ENCODE results near the gene NFXL1.

NFXL1 gene

GRCh38 chr4:47827343-47828047 lies 86.9 kb downstream of the NFXL1 start:
- no peak overlapping the region for H3K4me3 ChIP-seq (ENCODE audit: low read depth, low read length)
- TF ChIP-seq CTCF (IDR thresholded peaks at IDR 0.05; ENCODE audit: insufficient read depth, low read depth, low read length, missing control alignments): no peak
- DNase-seq (ENCODE audit: low read depth): no peak

GRCh38 chr4:47824840-47825239 lies 89.5 kb downstream of the NFXL1 start:
- H3K4me3 ChIP-seq (ENCODE audit: low read depth, low read length): no peak overlapping the region
- no peak for TF ChIP-seq CTCF (IDR thresholded peaks at IDR 0.05; ENCODE audit: insufficient read depth, low read depth, low read length, missing control alignments)
- no peak for DNase-seq (ENCODE audit: low read depth)

GRCh38 chr4:47819178-47819577 lies 95.2 kb downstream of the NFXL1 start:
- H3K4me3 ChIP-seq (ENCODE audit: low read depth, low read length): no peak overlapping the region
- no peak for TF ChIP-seq CTCF (IDR thresholded peaks at IDR 0.05; ENCODE audit: insufficient read depth, low read depth, low read length, missing control alignments)
- no peak for DNase-seq (ENCODE audit: low read depth)

- no peak for TF ChIP-seq CTCF (IDR thresholded peaks at IDR 0.05; ENCODE audit: insufficient read depth, low read depth, low read length, missing control alignments)
- H3K4me3 ChIP-seq (ENCODE audit: low read depth, low read length): no peak overlapping the region
- DNase-seq (ENCODE audit: low read depth): no peak
Measured at GRCh38 chr4:47817275-47817674, 97.1 kb downstream of the NFXL1 start.

GRCh38 chr4:47816748-47817147 lies 97.6 kb downstream of the NFXL1 start:
- DNase-seq (ENCODE audit: low read depth): no peak
- no peak for TF ChIP-seq CTCF (IDR thresholded peaks at IDR 0.05; ENCODE audit: insufficient read depth, low read depth, low read length, missing control alignments)
- no peak overlapping the region for H3K4me3 ChIP-seq (ENCODE audit: low read depth, low read length)

- no peak overlapping the region for H3K4me3 ChIP-seq (ENCODE audit: low read depth, low read length)
Measured at GRCh38 chr4:47814618-47815295, 99.6 kb downstream of the NFXL1 start.

More at GRCh38 chr4:47814618-47815295, 99.6 kb downstream of the NFXL1 start:
- TF ChIP-seq CTCF (IDR thresholded peaks at IDR 0.05; ENCODE audit: insufficient read depth, low read depth, low read length, missing control alignments): no peak
- no peak for DNase-seq (ENCODE audit: low read depth)

Data from GM12865 (cell line).